Activated naive CD4-positive, alpha-beta T cell treated with anti-CD3 and anti-CD28 coated beads, Interleukin-2, amount 50 U/mL, for 24 hours (primary cell): ENCODE data around the gene COLEC11.
"Not testable (repeated sequence)": the region's sequence is repeated elsewhere in the genome, so short reads cannot be mapped to it uniquely, and the experiment has no call there.

Source experiments
- H3K27ac Mint-ChIP-seq: one replicate; pipeline ENCODE4 v1.8.0; 2021; ENCODE audit warnings: mild to moderate bottlenecking, mixed read lengths
- H3K27me3 Mint-ChIP-seq: one replicate; pipeline ENCODE4 v1.8.0; 2021; ENCODE audit warnings: mixed read lengths
- H3K36me3 Mint-ChIP-seq: one replicate; pipeline ENCODE4 v1.8.0; 2021; ENCODE audit warnings: mixed read lengths
- H3K4me1 Mint-ChIP-seq: one replicate; pipeline ENCODE4 v1.8.0; 2021; ENCODE audit warnings: mixed read lengths
- H3K4me3 Mint-ChIP-seq: one replicate; pipeline ENCODE4 v1.8.0; 2021; ENCODE audit warnings: mild to moderate bottlenecking, mixed read lengths
- H3K9me3 Mint-ChIP-seq: one replicate; pipeline ENCODE4 v1.8.0; 2021; ENCODE audit warnings: mixed read lengths

Gene COLEC11

GRCh38 chr2:3594493-3595281 is at the start of gene COLEC11:
COLEC11 (plus strand) TSS chr2:3595112; CDS start chr2:3604341, 9,229 bp downstream.
- Mint-ChIP-seq H3K4me3 (no peak within 1 kb of the TSS), H3K27me3 (no peaks in the 10 kb centered on the region), H3K27ac (peak within 1 kb of the TSS; percentile 59), H3K36me3 (peaks cover 13% of the 10 kb centered on the region), H3K9me3 (no peaks in the 10 kb centered on the region), H3K4me1 (peaks cover 30% of the 10 kb centered on the region)

DNA sequence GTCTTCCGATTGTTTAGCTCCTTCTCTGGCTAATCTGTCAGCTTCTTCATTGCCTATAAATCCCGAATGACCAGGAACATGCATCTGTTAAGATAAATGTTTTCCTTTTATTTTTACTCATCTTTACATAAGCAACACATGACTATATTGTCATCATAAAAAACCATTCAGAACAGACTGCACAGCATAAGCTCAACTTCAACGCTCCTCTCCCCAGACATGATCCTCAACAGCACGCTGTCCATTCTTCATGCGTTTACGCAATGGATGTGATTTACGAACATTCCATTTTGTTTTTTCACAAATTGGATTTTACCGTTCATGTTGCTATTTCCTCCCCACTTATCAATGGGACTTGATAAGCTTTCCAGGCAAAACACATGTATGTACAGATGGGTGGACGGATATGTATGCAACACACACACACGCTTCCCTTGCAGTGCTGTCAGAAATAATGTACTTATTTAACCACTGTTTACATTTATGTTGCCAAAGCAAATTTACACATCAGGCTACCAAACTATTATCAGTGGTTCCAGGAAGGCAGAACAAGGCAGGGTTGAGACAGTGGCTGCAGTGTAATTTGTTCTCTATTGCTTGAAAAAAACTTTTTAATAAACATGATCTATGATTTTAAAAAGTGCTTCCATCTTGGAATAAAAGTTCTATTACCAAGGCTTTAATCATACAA is 49.0 kb upstream of the COLEC11 start:
- Mint-ChIP-seq H3K9me3 (no peaks in the 10 kb centered on the region), H3K4me3 (no peak overlapping the region), H3K27me3 (no peaks in the 10 kb centered on the region), H3K4me1 (peaks cover 7% of the 10 kb centered on the region), H3K27ac (no peak overlapping the region), H3K36me3 (peaks cover 24% of the 10 kb centered on the region)

DNA sequence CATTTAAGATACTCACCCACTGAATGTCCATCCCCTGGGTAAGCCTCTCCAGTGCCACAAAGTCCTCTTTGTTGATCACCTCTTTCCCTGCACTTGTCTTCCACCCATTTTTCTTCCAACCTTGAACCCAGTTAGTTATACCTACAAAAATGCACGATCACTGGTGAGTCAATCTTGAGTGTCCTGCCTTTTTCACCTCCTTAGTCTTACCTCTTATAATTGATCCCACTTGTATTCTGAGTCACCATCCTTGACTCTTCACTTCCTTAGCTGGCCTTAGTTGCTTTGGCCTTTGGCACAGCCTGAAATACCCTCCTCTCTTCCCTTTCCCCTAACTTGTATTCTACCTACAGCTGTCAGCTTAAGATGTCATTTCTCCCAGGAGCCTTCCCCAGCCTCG is 47.0 kb upstream of the COLEC11 start:
- peaks cover 7% of the 10 kb centered on the region for H3K4me1 Mint-ChIP-seq
- no peaks in the 10 kb centered on the region for H3K27me3 Mint-ChIP-seq
- no peaks in the 10 kb centered on the region for H3K9me3 Mint-ChIP-seq
- H3K4me3 Mint-ChIP-seq = no peak overlapping the region
- H3K27ac Mint-ChIP-seq = peak overlapping the region; percentile 56
- H3K36me3 Mint-ChIP-seq = peaks cover 27% of the 10 kb centered on the region

DNA sequence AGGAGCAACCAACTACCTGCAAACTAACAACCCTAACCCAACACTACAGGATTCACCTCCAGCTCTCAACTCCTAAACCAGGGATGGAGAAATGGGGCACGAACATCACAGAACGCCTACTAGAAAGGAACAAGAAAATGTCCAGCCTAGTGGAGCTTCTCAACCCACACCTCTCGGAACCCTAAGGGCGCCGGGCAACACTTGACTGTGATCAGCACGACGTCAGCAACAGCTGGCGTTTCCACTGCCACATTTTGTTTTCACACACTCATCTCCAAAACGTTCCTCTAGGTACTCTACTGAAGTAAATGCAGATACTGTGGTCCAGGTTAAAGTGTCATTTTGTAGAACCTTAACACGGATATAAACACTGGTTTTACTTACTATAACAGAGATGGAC is 41.0 kb upstream of the COLEC11 start:
- H3K27me3 Mint-ChIP-seq = no peaks in the 10 kb centered on the region
- H3K9me3 Mint-ChIP-seq = no peaks in the 10 kb centered on the region
- H3K27ac Mint-ChIP-seq = no peak overlapping the region
- peaks cover 28% of the 10 kb centered on the region for H3K36me3 Mint-ChIP-seq
- H3K4me3 Mint-ChIP-seq = no peak overlapping the region
- H3K4me1 Mint-ChIP-seq = peaks cover 27% of the 10 kb centered on the region

- Mint-ChIP-seq H3K4me1 (peaks cover 38% of the 10 kb centered on the region), H3K27me3 (no peaks in the 10 kb centered on the region), H3K4me3 (peak overlapping the region; percentile 95), H3K9me3 (no peaks in the 10 kb centered on the region), H3K27ac (peak overlapping the region; percentile 98), H3K36me3 (peaks cover 18% of the 10 kb centered on the region)
These were observed 37.2 kb upstream of the COLEC11 start for GRCh38 chr2:3557639-3558204.

DNA sequence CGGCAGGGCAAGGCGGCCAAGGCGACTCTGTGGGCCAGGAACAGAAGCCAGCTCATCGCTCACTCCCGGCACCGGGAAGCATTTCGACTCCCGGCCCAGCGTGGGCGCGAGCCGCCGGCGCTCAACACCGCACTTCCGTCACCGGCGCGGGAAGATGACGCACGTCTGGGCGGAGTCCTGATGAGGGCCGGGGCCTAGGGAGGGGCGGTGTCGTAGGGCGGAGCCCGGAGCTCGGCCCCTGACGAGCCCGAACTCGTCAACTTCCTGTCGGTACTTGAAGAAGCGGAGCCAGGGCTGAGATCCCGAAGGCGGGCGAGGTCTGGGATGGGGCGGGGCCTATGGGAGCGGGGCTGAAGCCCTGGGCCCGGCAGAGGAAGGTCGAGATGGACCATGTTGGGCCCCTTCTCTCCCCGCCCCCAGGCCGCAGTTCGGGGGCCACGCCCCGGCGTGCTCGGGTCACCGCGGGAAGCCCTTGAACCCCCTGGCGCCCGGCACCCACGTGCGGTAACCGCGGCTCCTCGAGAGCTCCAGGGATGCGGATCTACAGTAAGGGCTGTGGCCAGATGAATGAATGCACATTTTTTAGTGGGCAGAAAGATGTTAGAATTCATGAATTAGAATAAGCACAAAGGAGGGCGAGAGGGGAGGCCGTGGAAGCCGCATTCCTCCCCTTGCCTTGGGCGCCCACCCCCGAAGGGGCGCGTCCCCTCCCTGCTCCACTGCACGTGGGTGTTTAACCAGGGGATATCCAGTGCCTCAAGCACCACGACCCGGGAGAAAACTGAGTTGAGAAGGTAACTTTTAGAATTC is 36.5 kb upstream of the COLEC11 start, which contains the start of gene RNASEH1:
RNASEH1 (minus strand) TSS at position 129 of the 810 bp plus-strand sequence; CDS start at position 56, 73 bp downstream.
- Mint-ChIP-seq H3K36me3 (peaks cover 18% of the 10 kb centered on the region), H3K9me3 (no peaks in the 10 kb centered on the region), H3K4me3 (peak within 1 kb of the TSS; percentile 95), H3K27ac (peak within 1 kb of the TSS; percentile 98), H3K4me1 (peaks cover 40% of the 10 kb centered on the region), H3K27me3 (no peaks in the 10 kb centered on the region)

- no peaks in the 10 kb centered on the region for H3K27me3 Mint-ChIP-seq
- peaks cover 4% of the 10 kb centered on the region for H3K36me3 Mint-ChIP-seq
- H3K27ac Mint-ChIP-seq = no peak overlapping the region
- no peaks in the 10 kb centered on the region for H3K9me3 Mint-ChIP-seq
- H3K4me3 Mint-ChIP-seq = no peak overlapping the region
- peaks cover 13% of the 10 kb centered on the region for H3K4me1 Mint-ChIP-seq
These were observed 31.4 kb upstream of the COLEC11 start for GRCh38 chr2:3563521-3563976.

GRCh38 chr2:3565117-3565516 is 29.8 kb upstream of the COLEC11 start:
- H3K27me3 Mint-ChIP-seq = no peaks in the 10 kb centered on the region
- H3K4me1 Mint-ChIP-seq = peaks cover 8% of the 10 kb centered on the region
- H3K36me3 Mint-ChIP-seq = peaks cover 2% of the 10 kb centered on the region
- H3K9me3 Mint-ChIP-seq = no peaks in the 10 kb centered on the region
- no peak overlapping the region for H3K4me3 Mint-ChIP-seq
- H3K27ac Mint-ChIP-seq = no peak overlapping the region

- Mint-ChIP-seq H3K27ac (no peak overlapping the region), H3K27me3 (no peaks in the 10 kb centered on the region), H3K9me3 (no peaks in the 10 kb centered on the region), H3K36me3 (no peaks in the 10 kb centered on the region), H3K4me1 (peaks cover 4% of the 10 kb centered on the region), H3K4me3 (no peak overlapping the region)
These were observed 28.1 kb upstream of the COLEC11 start for GRCh38 chr2:3566806-3567205.

- H3K36me3 Mint-ChIP-seq, H3K9me3 Mint-ChIP-seq, H3K27me3 Mint-ChIP-seq, H3K4me1 Mint-ChIP-seq, H3K4me3 Mint-ChIP-seq, H3K27ac Mint-ChIP-seq: not testable (repeated sequence)
These were observed 25.3 kb upstream of the COLEC11 start for GRCh38 chr2:3569656-3570055.

DNA sequence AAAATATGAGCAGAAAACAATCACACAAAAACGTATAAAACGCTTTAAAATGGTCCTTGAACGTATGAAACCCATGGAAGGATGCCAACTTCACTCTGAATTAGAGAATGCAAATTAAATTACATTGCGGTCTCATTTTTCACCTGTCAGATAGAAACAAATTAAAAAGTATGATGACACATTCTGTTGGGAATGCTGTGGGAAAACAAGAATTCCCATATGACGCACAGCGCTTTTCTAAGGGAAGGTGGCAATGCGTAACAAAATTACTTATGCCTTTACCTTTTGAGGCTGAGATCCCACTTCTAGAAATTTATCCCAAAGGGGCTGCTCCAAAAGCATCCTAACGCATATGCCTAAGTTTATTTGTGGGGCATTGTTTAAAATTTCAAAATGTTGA is 23.6 kb upstream of the COLEC11 start:
- Mint-ChIP-seq H3K9me3 (no peaks in the 10 kb centered on the region), H3K4me3 (no peak overlapping the region), H3K4me1 (peaks cover 7% of the 10 kb centered on the region), H3K27me3 (no peaks in the 10 kb centered on the region), H3K36me3 (peaks cover 7% of the 10 kb centered on the region), H3K27ac (no peak overlapping the region)

DNA sequence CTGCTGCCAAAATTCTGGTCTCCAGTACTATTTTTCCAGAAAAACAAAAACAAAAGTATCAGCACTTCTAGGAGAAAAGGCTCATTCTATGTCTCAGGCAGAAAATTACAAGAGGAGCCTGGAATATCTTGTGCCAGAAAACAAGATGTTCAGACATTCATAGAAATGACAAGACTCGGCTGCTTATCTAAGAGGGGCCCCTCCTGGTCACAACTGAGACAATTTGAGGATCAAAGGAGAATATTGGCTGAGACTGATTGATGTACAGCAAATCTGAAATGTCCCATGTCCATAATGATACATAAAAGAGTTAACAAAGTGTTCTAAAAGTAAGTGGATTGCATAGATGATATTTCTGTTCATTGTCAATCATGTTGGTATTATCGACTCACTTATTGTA is 22.3 kb upstream of the COLEC11 start:
- no peak overlapping the region for H3K4me3 Mint-ChIP-seq
- H3K27me3 Mint-ChIP-seq = no peaks in the 10 kb centered on the region
- H3K4me1 Mint-ChIP-seq = peaks cover 21% of the 10 kb centered on the region
- H3K27ac Mint-ChIP-seq = no peak overlapping the region
- H3K36me3 Mint-ChIP-seq = peaks cover 16% of the 10 kb centered on the region
- no peaks in the 10 kb centered on the region for H3K9me3 Mint-ChIP-seq

- Mint-ChIP-seq H3K27ac (no peak overlapping the region), H3K4me1 (peaks cover 36% of the 10 kb centered on the region), H3K4me3 (peak overlapping the region; percentile 98), H3K27me3 (no peaks in the 10 kb centered on the region), H3K9me3 (no peaks in the 10 kb centered on the region), H3K36me3 (peaks cover 30% of the 10 kb centered on the region)
These were observed 20.8 kb upstream of the COLEC11 start for GRCh38 chr2:3574155-3574554.

DNA sequence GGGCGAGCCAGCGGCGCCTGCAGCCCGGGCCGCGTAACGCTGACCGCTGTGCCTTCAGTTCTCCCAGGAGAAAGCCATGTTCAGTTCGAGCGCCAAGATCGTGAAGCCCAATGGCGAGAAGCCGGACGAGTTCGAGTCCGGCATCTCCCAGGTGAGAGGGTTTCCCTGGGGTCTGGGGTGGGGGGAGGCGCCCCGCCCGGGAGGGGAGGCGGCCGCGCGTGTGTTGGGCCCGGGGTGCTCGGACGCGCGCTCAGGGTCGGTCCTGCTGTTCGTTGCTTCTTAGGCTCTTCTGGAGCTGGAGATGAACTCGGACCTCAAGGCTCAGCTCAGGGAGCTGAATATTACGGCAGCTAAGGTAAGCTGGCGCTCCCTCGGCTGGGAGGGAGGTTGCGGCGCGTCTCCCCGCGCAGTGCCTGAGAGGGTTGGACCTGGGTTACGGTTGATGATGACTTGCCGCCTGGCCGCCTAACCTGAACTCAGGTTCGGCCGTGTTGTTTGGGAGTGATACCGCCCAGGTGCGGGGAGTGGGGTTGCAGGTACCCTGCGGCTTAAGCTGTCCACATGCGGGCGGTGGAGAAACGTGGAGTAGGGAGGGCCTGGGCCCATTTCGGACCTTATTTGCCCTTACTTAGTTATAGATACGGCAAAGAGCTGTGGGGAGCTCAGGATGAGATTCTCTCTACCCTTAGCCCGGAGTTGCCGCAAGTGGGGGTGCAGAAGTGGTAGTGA is 19.2 kb upstream of the COLEC11 start:
- peak overlapping the region; percentile 97 for H3K27ac Mint-ChIP-seq
- H3K27me3 Mint-ChIP-seq = no peaks in the 10 kb centered on the region
- peaks cover 48% of the 10 kb centered on the region for H3K4me1 Mint-ChIP-seq
- peaks cover 40% of the 10 kb centered on the region for H3K36me3 Mint-ChIP-seq
- H3K4me3 Mint-ChIP-seq = peak overlapping the region; percentile 98
- H3K9me3 Mint-ChIP-seq = no peaks in the 10 kb centered on the region

DNA sequence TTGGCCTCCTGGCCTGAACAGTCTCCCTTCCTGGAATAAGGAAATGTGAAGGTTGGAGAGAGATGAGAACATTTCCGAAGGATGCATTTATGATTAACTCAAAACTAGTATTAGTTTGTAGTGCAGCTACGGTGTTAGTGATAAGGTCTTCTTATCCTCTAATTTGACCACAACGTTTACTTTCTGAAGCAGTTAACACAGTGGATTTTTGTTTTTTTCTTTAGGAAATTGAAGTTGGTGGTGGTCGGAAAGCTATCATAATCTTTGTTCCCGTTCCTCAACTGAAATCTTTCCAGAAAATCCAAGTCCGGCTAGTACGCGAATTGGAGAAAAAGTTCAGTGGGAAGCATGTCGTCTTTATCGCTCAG is 18.7 kb upstream of the COLEC11 start:
- Mint-ChIP-seq H3K27ac (peak overlapping the region; percentile 97), H3K4me3 (peak overlapping the region; percentile 98), H3K36me3 (peaks cover 41% of the 10 kb centered on the region), H3K4me1 (peaks cover 49% of the 10 kb centered on the region)
- H3K27me3 Mint-ChIP-seq, H3K9me3 Mint-ChIP-seq: not testable (repeated sequence)
